ENCODE data around the gene DSCAML1.

DSCAML1 gene

GRCh38 chr11:117750357-117750756, 46.7 kb downstream of the DSCAML1 start:
- DNase-seq, result no peak

- no peak for DNase-seq
These were observed 47.5 kb downstream of the DSCAML1 start for GRCh38 chr11:117749541-117749910.

- DNase-seq, result no peak
These were observed 48.1 kb downstream of the DSCAML1 start for GRCh38 chr11:117748771-117749540.

- no peak for DNase-seq
These were observed 49.1 kb downstream of the DSCAML1 start for GRCh38 chr11:117747892-117748291.

GRCh38 chr11:117745346-117745745, 51.7 kb downstream of the DSCAML1 start:
- no peak for DNase-seq

GRCh38 chr11:117744471-117745150, 52.4 kb downstream of the DSCAML1 start:
- DNase-seq, result no peak

GRCh38 chr11:117743121-117743815, 53.7 kb downstream of the DSCAML1 start:
- no peak for DNase-seq

GRCh38 chr11:117738246-117738957, 58.6 kb downstream of the DSCAML1 start:
- no peak for DNase-seq

GRCh38 chr11:117735350-117735977, 61.6 kb downstream of the DSCAML1 start:
- DNase-seq, result no peak

GRCh38 chr11:117734601-117735024, 62.4 kb downstream of the DSCAML1 start:
- no peak for DNase-seq

GRCh38 chr11:117733316-117733715, 63.7 kb downstream of the DSCAML1 start:
- DNase-seq, result no peak

GRCh38 chr11:117731722-117732290, 65.2 kb downstream of the DSCAML1 start:
- DNase-seq, result no peak

GRCh38 chr11:117730208-117730800, 66.7 kb downstream of the DSCAML1 start:
- DNase-seq, result no peak

- no peak for DNase-seq
These were observed 71.8 kb downstream of the DSCAML1 start for GRCh38 chr11:117725048-117725734.

GRCh38 chr11:117724621-117725020, 72.4 kb downstream of the DSCAML1 start:
- no peak for DNase-seq

GRCh38 chr11:117724104-117724503, 72.9 kb downstream of the DSCAML1 start:
- no peak for DNase-seq

GRCh38 chr11:117723277-117724024, 73.6 kb downstream of the DSCAML1 start:
- DNase-seq, result no peak

- DNase-seq, result no peak
These were observed 74.9 kb downstream of the DSCAML1 start for GRCh38 chr11:117722082-117722481.

GRCh38 chr11:117720061-117720511, 76.9 kb downstream of the DSCAML1 start:
- DNase-seq, result no peak

GRCh38 chr11:117719480-117719879, 77.5 kb downstream of the DSCAML1 start:
- no peak for DNase-seq

Measured in activated gamma-delta T cell treated with Interleukin-2 at 50 U/mL for 16 hours (primary cell).